ENCODE measurements around the gene TCN1.

DNA sequence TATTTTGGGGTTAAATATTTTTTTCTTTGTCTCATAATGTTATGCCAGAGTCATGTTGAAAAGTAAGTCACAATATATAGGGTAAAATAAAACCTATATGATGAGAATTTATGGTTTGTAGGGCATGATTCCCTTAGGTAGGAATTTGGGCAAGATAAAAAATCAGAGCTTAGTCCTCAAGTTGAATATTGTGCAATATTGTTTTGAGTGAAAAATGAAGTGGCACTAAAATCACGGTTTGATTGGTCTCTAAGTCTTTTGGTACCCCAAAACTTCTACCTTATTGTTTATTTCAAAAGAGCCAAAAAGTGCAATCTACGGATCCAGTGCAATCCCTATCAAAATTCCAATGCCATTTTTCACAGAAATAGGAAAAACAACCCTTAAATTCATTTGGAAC, 54.1 kb downstream of the TCN1 start:
- TF ChIP-seq RAD21 (IDR thresholded peaks at IDR 0.05; ENCODE audit: low read depth) (no peak), CTCF (IDR thresholded peaks at IDR 0.05 in 2 of 3, conservative IDR thresholded peaks at IDR 0.05 in 1 of 3; ENCODE audit: borderline replicate concordance in 1 of 3, insufficient read depth in 1 of 3, low read depth in 2 of 3, low read length in 2 of 3) (no peak), SIN3A (IDR thresholded peaks at IDR 0.05; ENCODE audit: low read depth) (no peak), ATF3 (IDR thresholded peaks at IDR 0.05) (no peak), EZH2 (IDR thresholded peaks at IDR 0.05) (no peak), EZH2phosphoT487 (IDR thresholded peaks at IDR 0.05; ENCODE audit: borderline replicate concordance) (no peak), POLR2AphosphoS5 (IDR thresholded peaks at IDR 0.05; ENCODE audit: low read depth, low read length) (no peak), POLR2A (IDR thresholded peaks at IDR 0.05; ENCODE audit: borderline replicate concordance, extremely low read depth, insufficient read depth, insufficient read length) (no peak), ZBTB33 (IDR thresholded peaks at IDR 0.05; ENCODE audit: extremely low read depth, insufficient replicate concordance, low read length) (no peak), REST (IDR thresholded peaks at IDR 0.05; ENCODE audit: low read depth) (no peak), SP1 (IDR thresholded peaks at IDR 0.05; ENCODE audit: low read depth) (no peak)
